Measurements from ENCODE around the gene RPIA. TPM values are rescaled to one million over a fixed set of nuclear protein-coding genes. Genes with fewer than 3 reads are reported as not detected.

RPIA gene
- total RNA-seq, 1 donor from 2014 or later = 13.3 TPM

DNA sequence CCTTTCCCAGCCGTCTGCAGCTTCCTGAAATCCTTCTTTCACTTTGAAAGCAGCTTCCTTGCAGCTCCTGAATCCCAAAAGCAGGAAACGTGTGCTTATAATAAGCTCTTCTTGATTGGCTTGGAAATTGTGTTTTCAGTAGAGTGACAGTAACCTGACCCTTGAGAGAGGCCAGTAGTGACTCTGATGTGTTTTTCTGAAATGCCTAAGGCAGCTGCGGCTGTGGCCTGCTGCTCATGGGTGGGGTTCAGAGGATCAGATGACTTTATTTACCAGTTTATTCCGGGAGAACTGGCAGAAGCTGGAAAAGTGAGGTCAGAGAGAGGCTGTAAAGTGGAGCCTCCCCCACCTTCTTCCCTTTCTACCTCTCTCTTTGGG, 31.9 kb upstream of the RPIA start:
- H3K27ac Mint-ChIP-seq (ENCODE audit: unreplicated experiment) = peak overlapping the region; percentile 98
- no peaks in the 10 kb centered on the region for H3K36me3 Mint-ChIP-seq (ENCODE audit: low read depth, unreplicated experiment)
- Histone ChIP-seq H3K4me3 (ENCODE audit: insufficient read depth, low read depth, low read length) (no peak overlapping the region), H4K20me1 (ENCODE audit: insufficient read depth, low read length) (no peaks in the 10 kb centered on the region), H2AFZ (ENCODE audit: low read depth, low read length) (no peak overlapping the region), H3K36me3 (ENCODE audit: insufficient read depth, low read length) (no peaks in the 10 kb centered on the region), H3K4me2 (ENCODE audit: low read length) (peak overlapping the region; percentile 26), H3K27me3 (ENCODE audit: insufficient read depth, low read length) (no peaks in the 10 kb centered on the region), H3K27ac (ENCODE audit: low read depth, low read length) (no peak overlapping the region), H3K4me1 (ENCODE audit: insufficient read depth, low read length) (peaks cover 21% of the 10 kb centered on the region), H3K9ac (ENCODE audit: low read length) (peak overlapping the region; percentile 18), H3K79me2 (ENCODE audit: insufficient read depth, low read length) (no peaks in the 10 kb centered on the region), H3K9me3 (ENCODE audit: insufficient read depth, low read depth, low read length) (no peaks in the 10 kb centered on the region)
- H3K4me1 Mint-ChIP-seq (ENCODE audit: low read depth, unreplicated experiment) = peaks cover 27% of the 10 kb centered on the region
- peaks cover 2% of the 10 kb centered on the region for H3K9me3 Mint-ChIP-seq (ENCODE audit: unreplicated experiment)
- H3K27me3 Mint-ChIP-seq (ENCODE audit: low read depth, unreplicated experiment) = no peaks in the 10 kb centered on the region
- FAIRE-seq = no peak
- peak; percentile 35 for DNase-seq (ENCODE audit: low read depth)
- TF ChIP-seq EZH2 (IDR thresholded peaks at IDR 0.05; ENCODE audit: insufficient read depth, low read length) = no peak
- H3K4me3 Mint-ChIP-seq (ENCODE audit: unreplicated experiment) = no peak overlapping the region

DNA sequence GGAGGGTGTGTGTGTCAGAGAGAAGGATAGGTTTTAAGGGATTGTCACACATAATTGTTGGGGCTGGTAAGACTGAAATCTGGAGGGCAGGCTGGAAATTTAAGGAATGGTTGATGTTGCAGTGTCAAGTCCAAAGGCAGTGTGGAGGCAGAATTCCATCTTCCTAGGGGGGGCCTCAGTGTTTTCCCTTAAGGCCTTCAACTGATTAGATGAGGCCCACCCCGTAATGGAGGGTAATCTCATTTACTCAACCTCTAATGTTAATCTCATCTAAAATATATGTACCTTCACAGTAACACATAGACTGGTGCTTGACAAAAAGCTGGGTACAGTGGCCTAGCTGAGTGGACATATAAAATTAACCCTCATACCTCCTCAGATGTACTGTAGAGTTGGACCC, 30.9 kb upstream of the RPIA start:
- H3K4me1 ChIP-seq (ENCODE audit: insufficient read depth, low read length) = peaks cover 21% of the 10 kb centered on the region
- H3K9me3 ChIP-seq (ENCODE audit: insufficient read depth, low read depth, low read length) = no peaks in the 10 kb centered on the region
- H3K4me1 Mint-ChIP-seq (ENCODE audit: low read depth, unreplicated experiment) = peaks cover 27% of the 10 kb centered on the region
- no peaks in the 10 kb centered on the region for H3K27me3 ChIP-seq (ENCODE audit: insufficient read depth, low read length)
- H3K36me3 Mint-ChIP-seq (ENCODE audit: low read depth, unreplicated experiment) = no peaks in the 10 kb centered on the region
- no peak overlapping the region for H3K4me3 ChIP-seq (ENCODE audit: insufficient read depth, low read depth, low read length)
- no peak overlapping the region for H3K27ac Mint-ChIP-seq (ENCODE audit: unreplicated experiment)
- no peak overlapping the region for H3K4me2 ChIP-seq (ENCODE audit: low read length)
- no peaks in the 10 kb centered on the region for H3K79me2 ChIP-seq (ENCODE audit: insufficient read depth, low read length)
- H3K27me3 Mint-ChIP-seq (ENCODE audit: low read depth, unreplicated experiment) = no peaks in the 10 kb centered on the region
- DNase-seq (ENCODE audit: low read depth) (no peak), FAIRE-seq (no peak)
- H3K36me3 ChIP-seq (ENCODE audit: insufficient read depth, low read length) = no peaks in the 10 kb centered on the region
- no peak for TF ChIP-seq EZH2 (IDR thresholded peaks at IDR 0.05; ENCODE audit: insufficient read depth, low read length)
- no peak for TF ChIP-seq CTCF (IDR thresholded peaks at IDR 0.05; ENCODE audit: insufficient read depth, low read depth, low read length)
- no peak overlapping the region for H3K27ac ChIP-seq (ENCODE audit: low read depth, low read length)
- no peak overlapping the region for H3K9ac ChIP-seq (ENCODE audit: low read length)
- H3K9me3 Mint-ChIP-seq (ENCODE audit: unreplicated experiment) = peaks cover 2% of the 10 kb centered on the region
- H3K4me3 Mint-ChIP-seq (ENCODE audit: unreplicated experiment) = no peak overlapping the region
- no peaks in the 10 kb centered on the region for H4K20me1 ChIP-seq (ENCODE audit: insufficient read depth, low read length)
- no peak overlapping the region for H2AFZ ChIP-seq (ENCODE audit: low read depth, low read length)

- no peak overlapping the region for H3K27ac ChIP-seq (ENCODE audit: low read depth, low read length)
- no peaks in the 10 kb centered on the region for H3K9me3 Mint-ChIP-seq (ENCODE audit: unreplicated experiment)
- DNase-seq (ENCODE audit: low read depth) (no peak), FAIRE-seq (no peak)
- H3K4me3 ChIP-seq (ENCODE audit: insufficient read depth, low read depth, low read length) = no peak overlapping the region
- no peak overlapping the region for H3K9ac ChIP-seq (ENCODE audit: low read length)
- H3K36me3 Mint-ChIP-seq (ENCODE audit: low read depth, unreplicated experiment) = no peaks in the 10 kb centered on the region
- no peaks in the 10 kb centered on the region for H4K20me1 ChIP-seq (ENCODE audit: insufficient read depth, low read length)
- no peak overlapping the region for H2AFZ ChIP-seq (ENCODE audit: low read depth, low read length)
- no peaks in the 10 kb centered on the region for H3K36me3 ChIP-seq (ENCODE audit: insufficient read depth, low read length)
- TF ChIP-seq CTCF (IDR thresholded peaks at IDR 0.05; ENCODE audit: insufficient read depth, low read depth, low read length) (no peak), EZH2 (IDR thresholded peaks at IDR 0.05; ENCODE audit: insufficient read depth, low read length) (no peak)
- no peaks in the 10 kb centered on the region for H3K9me3 ChIP-seq (ENCODE audit: insufficient read depth, low read depth, low read length)
- H3K27ac Mint-ChIP-seq (ENCODE audit: unreplicated experiment) = no peak overlapping the region
- no peaks in the 10 kb centered on the region for H3K27me3 ChIP-seq (ENCODE audit: insufficient read depth, low read length)
- no peaks in the 10 kb centered on the region for H3K27me3 Mint-ChIP-seq (ENCODE audit: low read depth, unreplicated experiment)
- H3K4me1 ChIP-seq (ENCODE audit: insufficient read depth, low read length) = no peaks in the 10 kb centered on the region
- no peak overlapping the region for H3K4me2 ChIP-seq (ENCODE audit: low read length)
- H3K4me3 Mint-ChIP-seq (ENCODE audit: unreplicated experiment) = no peak overlapping the region
- H3K4me1 Mint-ChIP-seq (ENCODE audit: low read depth, unreplicated experiment) = no peaks in the 10 kb centered on the region
- no peaks in the 10 kb centered on the region for H3K79me2 ChIP-seq (ENCODE audit: insufficient read depth, low read length)
These were observed 24.9 kb upstream of the RPIA start for GRCh38 chr2:88666576-88666975.
